Measurements from ENCODE around the gene MORN4.

Gene MORN4

DNA sequence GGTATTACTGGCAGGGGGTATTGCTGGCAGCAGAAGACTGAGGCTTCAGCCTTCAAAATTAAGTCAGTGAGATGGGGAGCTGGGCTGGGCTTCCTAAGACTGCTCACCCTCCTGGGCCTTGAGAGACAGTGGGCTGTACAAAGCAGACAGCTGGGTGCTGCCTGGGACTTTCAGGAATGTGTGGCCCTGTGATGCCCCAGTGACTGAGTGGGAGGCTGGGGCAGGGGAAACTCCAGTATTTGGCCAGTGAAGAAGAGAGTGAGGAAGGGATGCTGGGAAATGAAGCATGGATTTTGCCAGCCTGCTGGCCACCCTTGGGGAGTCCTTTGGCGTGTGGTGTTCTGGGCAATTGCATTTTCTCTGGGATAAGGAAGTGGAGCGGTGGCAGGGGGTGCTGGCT lies 60.3 kb downstream of the MORN4 start:
- in situ Hi-C loops (cut with HindIII; ENCODE audit: low pct_ligation_motif_present, low sequenced_read_pairs) = no loop called here
- Histone ChIP-seq H3K4me3 (ENCODE audit: low read depth, low read length) (no peak overlapping the region), H3K27me3 (replicated peaks) (no peaks in the 10 kb centered on the region), H3K27ac (no peak overlapping the region), H3K36me3 (replicated peaks) (peaks cover 17% of the 10 kb centered on the region)
- TF ChIP-seq, protein P1, sequence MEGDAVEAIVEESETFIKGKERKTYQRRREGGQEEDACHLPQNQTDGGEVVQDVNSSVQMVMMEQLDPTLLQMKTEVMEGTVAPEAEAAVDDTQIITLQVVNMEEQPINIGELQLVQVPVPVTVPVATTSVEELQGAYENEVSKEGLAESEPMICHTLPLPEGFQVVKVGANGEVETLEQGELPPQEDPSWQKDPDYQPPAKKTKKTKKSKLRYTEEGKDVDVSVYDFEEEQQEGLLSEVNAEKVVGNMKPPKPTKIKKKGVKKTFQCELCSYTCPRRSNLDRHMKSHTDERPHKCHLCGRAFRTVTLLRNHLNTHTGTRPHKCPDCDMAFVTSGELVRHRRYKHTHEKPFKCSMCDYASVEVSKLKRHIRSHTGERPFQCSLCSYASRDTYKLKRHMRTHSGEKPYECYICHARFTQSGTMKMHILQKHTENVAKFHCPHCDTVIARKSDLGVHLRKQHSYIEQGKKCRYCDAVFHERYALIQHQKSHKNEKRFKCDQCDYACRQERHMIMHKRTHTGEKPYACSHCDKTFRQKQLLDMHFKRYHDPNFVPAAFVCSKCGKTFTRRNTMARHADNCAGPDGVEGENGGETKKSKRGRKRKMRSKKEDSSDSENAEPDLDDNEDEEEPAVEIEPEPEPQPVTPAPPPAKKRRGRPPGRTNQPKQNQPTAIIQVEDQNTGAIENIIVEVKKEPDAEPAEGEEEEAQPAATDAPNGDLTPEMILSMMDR (IDR thresholded peaks at IDR 0.05; ENCODE audit: low read depth, low read length, missing control alignments) = no peak
- DNase-seq = peak; percentile 25

DNA sequence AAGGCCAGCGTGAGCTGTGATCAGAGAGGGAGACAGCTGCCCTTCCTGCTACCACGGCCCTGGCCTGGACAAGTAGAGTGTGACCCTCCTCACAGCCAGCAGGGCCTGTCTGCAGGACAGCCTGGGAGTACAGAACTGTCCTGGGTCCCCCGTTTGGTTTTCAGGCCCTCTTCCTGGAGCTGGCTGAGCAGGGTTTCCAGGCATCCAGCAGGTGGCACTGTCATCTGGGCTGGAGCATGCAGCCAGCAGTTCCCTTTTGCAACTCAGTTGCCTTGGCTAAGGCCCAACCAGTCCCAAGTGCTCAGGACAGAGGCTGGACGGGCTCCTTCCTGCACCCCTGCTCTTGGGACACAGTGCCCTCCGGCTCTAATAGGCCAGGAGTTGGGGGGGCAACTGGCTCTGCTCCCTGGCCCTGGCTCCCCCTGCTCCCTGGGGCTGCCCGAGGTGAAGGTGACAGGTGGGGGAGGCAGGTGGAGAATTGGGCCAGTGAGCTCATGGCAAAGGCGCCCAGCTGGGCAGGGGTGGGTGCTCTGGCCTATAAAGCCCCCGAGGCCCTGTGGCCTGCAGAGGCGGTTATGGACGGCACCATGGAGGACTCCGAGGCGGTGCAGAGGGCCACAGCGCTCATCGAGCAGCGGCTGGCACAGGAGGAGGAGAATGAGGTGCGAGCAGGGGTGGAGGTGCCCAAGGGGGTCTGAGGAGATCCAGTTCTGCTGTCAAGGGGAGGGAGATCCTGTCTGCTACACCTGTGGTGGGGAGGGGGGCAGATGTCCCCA lies 60.9 kb downstream of the MORN4 start, which contains the start of gene ANKRD2:
ANKRD2 (plus strand) TSS at position 566 of the 776 bp plus-strand sequence; CDS start at position 576, 10 bp downstream.
- Histone ChIP-seq H3K27ac (no peak within 1 kb of the TSS), H3K4me3 (ENCODE audit: low read depth, low read length) (no peak within 1 kb of the TSS), H3K36me3 (replicated peaks) (peaks cover 17% of the 10 kb centered on the region), H3K27me3 (replicated peaks) (no peaks in the 10 kb centered on the region)
- in situ Hi-C loops (cut with HindIII; ENCODE audit: low pct_ligation_motif_present, low sequenced_read_pairs) = no loop called here
- peak; percentile 53 for DNase-seq
- TF ChIP-seq, protein P1 (IDR thresholded peaks at IDR 0.05; ENCODE audit: low read depth, low read length, missing control alignments) = peak; percentile 97

DNA sequence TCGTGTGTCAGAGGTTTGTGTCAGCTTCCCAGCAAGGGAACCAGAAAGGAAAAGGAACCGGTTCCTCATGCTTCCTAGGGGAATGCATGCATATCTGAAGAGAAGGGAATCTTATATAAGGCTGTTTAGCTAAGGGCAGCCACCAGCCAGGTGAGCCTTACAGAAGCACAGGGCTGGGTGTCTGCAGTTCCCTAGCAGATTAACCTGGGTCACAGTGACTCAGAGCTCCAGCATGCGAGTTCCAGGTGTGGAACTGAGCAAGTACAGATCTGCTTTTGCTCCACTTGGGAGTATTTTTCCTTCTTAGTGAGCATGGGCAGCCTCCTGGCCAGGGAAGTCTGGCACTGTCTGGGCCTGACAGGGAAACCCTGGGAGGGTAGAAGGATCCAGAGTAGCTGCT lies 61.7 kb downstream of the MORN4 start:
- H3K27ac ChIP-seq = no peak overlapping the region

DNA sequence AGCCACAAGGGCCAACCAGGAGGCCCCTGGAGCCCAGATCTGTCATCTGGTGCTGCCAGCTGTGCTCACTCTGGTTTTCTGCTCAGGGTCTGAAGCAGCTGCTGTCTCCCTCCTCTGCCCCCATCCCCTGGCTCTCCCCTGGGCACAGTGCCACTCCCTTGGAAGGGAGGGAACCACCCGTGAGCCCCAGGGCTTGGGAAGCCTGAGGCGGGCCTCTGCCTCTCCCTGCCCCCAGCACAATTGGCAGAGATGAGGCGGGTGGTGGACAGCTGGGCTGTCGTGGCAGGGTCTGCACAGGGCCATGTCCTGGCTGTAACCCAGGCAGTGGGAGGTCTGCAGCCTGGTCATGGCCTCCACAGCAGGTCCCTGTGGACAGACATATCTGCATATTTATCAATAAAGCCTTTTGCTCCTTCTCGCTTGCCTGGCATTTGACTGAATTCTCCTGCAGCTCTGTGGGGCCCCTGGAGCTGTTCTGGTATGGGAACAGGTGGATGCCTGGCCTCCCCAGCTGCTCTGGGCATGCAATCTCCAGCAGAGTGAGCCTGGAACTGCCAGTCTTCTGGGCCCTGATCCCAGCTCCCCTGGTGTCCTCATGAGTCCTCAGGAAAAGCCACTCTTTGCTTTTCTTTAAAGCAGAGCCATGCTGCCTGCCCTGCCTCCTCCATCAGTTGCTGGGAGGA lies 62.4 kb downstream of the MORN4 start:
- H3K36me3 ChIP-seq (replicated peaks) = peaks cover 17% of the 10 kb centered on the region

More for the DNA sequence above, 61.7 kb downstream of the MORN4 start:
- Histone ChIP-seq H3K27me3 (replicated peaks) (no peaks in the 10 kb centered on the region), H3K4me3 (ENCODE audit: low read depth, low read length) (no peak overlapping the region), H3K36me3 (replicated peaks) (peaks cover 17% of the 10 kb centered on the region)
- TF ChIP-seq, protein P1 (IDR thresholded peaks at IDR 0.05; ENCODE audit: low read depth, low read length, missing control alignments) = no peak
- DNase-seq = no peak
- in situ Hi-C loops (cut with HindIII; ENCODE audit: low pct_ligation_motif_present, low sequenced_read_pairs) = no loop called here

DNA sequence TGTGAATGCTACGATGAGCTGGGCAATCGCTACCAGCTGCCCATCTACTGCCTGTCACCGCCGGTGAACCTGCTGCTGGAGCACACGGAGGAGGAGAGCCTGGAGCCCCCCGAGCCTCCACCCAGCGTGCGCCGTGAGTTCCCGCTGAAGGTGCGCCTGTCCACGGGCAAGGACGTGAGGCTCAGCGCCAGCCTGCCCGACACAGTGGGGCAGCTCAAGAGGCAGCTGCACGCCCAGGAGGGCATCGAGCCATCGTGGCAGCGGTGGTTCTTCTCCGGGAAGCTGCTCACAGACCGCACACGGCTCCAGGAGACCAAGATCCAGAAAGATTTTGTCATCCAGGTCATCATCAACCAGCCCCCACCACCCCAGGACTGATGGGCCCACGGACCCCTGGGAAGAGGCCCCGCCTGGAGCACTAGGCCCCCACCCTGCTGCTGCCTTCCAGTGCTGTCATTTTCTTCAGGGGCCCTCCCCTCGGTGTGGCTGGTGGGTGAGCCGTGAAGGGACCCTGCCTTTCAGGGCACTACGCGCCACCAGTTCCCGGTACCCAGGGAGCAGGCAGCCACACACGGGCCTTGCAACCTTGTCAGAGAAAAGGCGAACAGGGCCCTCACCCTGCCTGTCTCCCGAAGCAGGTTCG lies 63.0 kb downstream of the MORN4 start:
- no peak for DNase-seq
- Histone ChIP-seq H3K4me3 (ENCODE audit: low read depth, low read length) (no peak overlapping the region), H3K27me3 (replicated peaks) (no peaks in the 10 kb centered on the region), H3K36me3 (replicated peaks) (peaks cover 17% of the 10 kb centered on the region), H3K27ac (no peak overlapping the region)
- TF ChIP-seq, protein P1 (IDR thresholded peaks at IDR 0.05; ENCODE audit: low read depth, low read length, missing control alignments) = no peak
- in situ Hi-C loops (cut with HindIII; ENCODE audit: low pct_ligation_motif_present, low sequenced_read_pairs) = no loop called here

More for the DNA sequence above, 62.4 kb downstream of the MORN4 start:
- H3K27ac ChIP-seq = no peak overlapping the region
- TF ChIP-seq, protein P1 (IDR thresholded peaks at IDR 0.05; ENCODE audit: low read depth, low read length, missing control alignments) = no peak
- in situ Hi-C loops (cut with HindIII; ENCODE audit: low pct_ligation_motif_present, low sequenced_read_pairs) = no loop called here
- DNase-seq = no peak
- H3K4me3 ChIP-seq (ENCODE audit: low read depth, low read length) = no peak overlapping the region
- H3K27me3 ChIP-seq (replicated peaks) = no peaks in the 10 kb centered on the region
